Glomerular endothelial cell (primary cell): ENCODE measurements around the gene ACSBG1. TPM values are rescaled to one million over a fixed set of nuclear protein-coding genes. Genes with fewer than 3 reads are reported as not detected.
A peak's percentile ranks its signal among the peaks of the same experiment; 100 is the strongest.

ENCODE experiments used
- DNase-seq: peaks from one replicate; pipeline ENCODE4 v3.0.0-alpha.2; 2011; ENCODE audit warnings: low read depth, low spot score; ENCODE audit errors: extremely low read depth
- total RNA-seq: library from RNA; depleted of rRNA; stranded (reverse); fragments of >200 nt; gene quantifications from 2 replicates; pipeline ENCODE4 v1.2.3, GENCODE V29; 2015

Gene ACSBG1, protein sequence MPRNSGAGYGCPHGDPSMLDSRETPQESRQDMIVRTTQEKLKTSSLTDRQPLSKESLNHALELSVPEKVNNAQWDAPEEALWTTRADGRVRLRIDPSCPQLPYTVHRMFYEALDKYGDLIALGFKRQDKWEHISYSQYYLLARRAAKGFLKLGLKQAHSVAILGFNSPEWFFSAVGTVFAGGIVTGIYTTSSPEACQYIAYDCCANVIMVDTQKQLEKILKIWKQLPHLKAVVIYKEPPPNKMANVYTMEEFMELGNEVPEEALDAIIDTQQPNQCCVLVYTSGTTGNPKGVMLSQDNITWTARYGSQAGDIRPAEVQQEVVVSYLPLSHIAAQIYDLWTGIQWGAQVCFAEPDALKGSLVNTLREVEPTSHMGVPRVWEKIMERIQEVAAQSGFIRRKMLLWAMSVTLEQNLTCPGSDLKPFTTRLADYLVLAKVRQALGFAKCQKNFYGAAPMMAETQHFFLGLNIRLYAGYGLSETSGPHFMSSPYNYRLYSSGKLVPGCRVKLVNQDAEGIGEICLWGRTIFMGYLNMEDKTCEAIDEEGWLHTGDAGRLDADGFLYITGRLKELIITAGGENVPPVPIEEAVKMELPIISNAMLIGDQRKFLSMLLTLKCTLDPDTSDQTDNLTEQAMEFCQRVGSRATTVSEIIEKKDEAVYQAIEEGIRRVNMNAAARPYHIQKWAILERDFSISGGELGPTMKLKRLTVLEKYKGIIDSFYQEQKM
- total RNA-seq = under 0.01 TPM in 1 of 2 replicates, not detected in the other

DNA sequence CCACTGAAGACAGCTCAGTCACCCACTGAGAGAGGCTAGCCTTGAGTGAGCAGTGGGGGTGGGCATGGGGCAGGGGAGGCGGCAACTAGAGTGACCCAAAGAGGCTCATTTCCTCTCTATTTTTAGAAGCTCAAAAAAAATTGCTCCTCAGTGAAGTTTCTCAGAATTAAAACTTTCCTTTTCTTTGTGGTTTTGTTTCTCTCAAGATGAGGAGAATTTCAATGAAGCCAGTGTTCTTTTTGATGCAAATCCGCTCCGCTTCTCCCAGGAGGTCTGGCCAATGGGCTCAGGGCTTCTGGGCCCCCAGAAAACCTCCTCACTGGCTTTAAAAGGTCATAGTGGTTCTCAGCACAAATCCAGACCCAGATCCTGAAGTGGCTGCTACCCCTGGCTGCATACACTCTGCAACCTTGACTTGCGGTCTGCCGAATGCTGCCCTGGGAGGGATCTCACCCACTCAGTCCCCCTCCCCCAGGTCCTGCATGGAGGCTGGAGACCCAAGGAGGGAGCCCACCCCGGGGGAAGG, at the start of gene ACSBG1:
Gene ACSBG1 (minus strand): TSS at position 51 of the 526 bp plus-strand sequence. CDS start 64 bp downstream, outside the sequence.
- DNase-seq = no peak

DNA sequence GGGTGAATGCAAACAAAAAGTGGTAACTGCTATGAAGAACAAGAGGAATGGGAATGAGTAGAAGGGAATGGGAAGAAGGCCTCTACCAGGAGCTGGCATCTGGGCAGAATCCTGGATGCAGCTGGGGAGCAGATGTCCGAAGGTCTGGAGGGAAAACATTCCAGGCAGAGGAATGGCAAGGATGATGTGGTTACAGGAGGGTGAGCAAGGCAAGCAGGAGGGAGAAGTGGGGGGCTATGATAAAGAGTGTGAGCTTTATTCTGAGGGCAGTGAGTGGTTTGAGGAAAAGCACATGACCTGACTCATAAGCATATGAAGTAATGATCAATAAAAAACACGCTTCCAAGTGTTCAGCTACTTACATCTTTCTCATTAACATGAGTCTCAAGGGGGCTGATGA, 48.0 kb upstream of the ACSBG1 start:
- no peak for DNase-seq

DNA sequence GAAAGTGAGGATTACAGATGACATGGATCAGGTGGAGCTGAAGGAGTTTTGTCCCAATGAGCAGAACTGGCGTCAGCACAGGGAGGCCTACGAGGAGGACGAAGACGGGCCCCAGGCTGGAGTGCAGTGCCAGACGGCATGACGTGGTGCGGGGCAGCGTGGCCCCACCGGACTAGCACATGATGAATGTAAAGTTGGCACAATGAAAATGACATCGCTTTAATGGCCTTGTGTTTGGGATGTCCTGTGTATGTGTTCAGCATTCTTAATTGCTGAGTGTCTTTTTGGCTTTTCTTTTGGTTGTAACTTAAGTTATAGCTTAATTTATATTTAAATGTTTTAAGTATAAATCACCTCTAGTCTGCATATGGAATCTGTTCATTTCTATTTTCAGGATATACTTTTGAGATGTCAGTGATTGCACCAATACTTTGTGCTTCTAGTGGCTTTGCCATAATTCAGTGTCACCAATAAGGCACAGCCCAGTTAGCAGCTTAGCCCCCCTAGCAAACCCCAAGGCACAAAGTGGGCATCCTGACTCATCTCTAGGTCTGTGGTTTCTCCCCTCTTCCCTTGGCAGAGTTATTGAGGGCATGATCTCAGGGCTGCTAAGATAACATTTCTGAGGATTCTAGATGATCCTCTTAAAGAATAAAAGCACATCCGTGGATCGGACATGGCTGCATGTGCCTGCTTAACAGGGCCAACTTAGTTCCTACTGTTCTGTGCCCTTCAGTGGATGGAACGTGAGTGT, 46.1 kb upstream of the ACSBG1 start:
- DNase-seq = no peak

DNA sequence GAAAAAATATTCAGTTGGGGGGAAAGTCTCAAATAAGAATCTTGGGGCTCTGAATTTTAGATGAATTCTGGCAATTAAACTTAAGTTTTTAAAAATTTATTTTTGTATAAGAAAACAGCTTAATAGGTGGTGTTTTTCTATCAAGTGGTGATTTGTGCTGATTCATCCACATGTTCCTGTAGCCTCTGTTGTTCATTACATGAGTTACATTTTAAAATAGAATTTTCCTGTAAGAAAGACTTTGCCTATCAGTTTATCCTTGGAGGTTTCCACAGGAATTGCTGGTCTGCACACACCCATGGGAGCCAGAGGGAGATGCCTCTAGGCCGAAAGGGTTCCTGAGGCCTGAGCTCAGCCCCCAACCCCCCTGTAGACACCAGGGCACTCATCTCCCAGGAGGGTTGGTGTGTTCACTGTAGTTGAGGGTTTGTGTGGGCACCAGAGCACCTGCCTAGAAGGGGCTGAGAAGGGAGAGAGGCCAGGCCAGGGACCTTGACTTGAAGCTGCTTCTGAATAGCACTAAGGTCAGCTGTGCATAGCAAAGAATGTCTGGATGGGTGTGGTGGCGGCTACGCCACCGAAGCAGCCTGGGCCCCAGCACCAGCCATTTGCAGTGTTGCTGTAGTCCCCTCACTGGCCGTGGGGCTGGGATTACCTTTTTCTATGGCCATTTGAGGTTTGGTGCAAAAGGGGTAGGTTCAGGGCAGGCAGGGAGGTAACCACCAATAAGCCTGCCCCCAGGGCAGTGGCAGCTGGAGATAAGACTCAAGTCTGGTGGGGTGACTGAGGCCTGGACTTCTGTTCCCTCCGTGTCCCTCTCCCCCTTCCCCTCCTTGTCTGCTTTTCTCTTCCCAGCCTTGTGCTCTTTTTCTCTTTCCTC, 41.9 kb upstream of the ACSBG1 start:
- DNase-seq = no peak

DNA sequence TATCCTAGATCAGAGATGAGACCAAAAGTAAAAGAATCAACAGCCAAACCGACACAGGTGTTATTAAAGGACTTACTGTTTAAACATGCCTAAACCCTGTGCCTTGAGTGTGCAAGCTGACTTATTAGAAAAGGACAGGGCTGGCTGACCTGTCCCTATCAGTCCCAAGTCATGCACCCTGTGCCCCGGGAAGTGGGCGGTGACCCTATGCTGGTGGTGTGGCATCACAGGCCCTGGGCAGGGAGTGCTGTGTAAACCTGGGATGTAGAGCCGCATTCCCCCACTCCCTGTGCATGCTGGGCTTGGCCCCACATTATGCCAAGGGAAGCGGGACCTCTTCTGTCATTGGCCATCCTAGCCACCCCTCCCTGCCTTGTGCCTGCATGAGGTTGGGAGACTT, 40.6 kb upstream of the ACSBG1 start:
- DNase-seq = no peak

DNA sequence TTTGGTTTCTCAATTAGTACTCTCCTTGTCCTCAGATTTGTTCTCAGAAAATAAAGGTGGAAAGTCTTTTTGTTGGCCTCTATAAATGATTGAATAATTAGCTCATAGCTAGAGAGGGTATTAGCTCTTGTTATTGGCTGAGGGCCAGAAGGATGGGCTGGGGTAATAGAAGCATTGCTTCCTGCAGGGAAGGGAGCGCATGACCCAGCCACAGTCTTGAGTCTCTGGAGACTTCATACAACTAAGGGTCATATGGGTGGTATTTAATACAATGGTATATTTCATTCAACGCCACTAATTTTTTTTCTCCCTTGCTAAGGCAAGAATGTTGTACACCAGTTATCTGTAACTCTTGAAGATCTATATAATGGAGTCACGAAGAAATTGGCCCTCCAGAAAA, 38.4 kb upstream of the ACSBG1 start:
- no peak for DNase-seq

DNA sequence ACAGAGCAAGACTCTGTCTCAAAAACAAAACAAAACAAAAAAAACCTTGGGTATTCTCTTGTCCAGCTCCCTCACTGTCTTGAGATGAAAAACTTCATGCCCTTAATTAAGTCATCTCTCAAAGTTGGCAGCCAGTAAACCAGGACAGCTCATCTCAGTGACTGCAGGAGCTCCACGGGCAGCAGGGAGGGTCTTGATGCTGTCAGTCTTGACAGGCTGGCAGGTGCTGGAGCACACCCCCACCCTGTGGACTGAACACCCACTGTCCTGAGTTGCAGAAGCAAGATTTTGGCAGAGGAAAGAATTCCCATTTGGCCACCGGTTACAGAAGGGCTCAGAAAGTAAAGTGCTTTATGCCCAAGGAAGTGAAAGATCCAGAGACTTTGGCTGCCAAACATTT, 38.0 kb upstream of the ACSBG1 start:
- DNase-seq = no peak

DNA sequence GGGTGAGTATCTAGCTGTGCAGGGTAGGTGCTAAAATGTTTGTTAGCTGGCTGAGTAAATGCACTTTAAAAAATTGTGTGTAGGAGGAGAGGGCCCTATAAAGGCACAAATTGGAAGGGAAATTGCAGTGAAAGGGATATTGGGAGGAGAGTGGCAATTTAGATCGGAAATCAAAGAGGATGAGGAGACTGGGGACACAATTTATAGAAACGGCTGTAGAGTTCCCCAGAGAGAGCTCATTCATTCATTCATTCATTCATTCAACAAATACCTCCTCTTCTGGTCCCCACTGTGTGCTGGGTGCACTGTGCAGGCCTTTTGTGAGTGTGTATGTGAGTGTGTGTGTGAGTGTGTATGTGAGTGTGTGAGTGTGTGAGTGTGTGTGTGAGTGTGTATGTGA, 32.4 kb upstream of the ACSBG1 start:
- no peak for DNase-seq

DNA sequence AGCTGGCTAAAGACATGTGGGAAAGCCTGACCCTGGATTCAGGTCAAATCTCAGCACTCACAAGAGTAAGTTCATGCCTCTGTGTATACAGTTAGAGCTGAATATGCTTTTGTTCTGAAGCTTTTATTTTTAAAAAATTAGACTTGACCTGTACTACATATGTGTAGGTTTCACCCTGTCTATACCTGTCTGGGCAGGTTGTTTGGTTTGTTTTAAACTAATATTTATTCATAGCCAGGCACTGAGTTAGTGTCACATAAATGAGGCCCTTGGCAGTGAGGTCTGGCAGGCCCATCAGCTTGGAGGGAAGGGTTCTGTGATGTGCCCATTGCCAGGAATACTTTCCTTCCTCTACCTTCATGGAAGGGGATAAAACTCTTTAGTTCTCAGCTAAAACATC, 31.9 kb upstream of the ACSBG1 start:
- no peak for DNase-seq

DNA sequence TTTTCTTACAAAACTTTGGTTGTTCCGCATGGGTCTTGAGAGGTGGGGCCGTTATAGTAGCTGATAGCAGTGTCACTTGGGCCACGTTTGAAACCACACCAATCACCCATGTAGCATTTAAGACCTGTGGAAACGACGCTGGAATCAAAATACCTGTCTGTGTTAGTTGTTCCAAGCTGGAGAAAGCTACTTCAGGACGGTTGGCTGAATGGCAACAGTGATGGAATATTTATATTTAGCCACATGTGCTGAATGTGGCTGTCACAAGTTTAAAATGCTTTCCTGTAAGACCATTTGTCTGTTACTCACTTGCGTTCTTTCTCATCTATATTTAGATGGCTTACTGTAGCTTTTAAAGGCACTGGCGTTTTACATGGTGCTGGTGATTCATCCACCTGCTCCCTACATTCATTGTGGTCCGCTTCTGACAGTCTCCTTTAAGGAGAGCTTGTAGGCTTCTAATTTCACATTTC, 31.4 kb upstream of the ACSBG1 start:
- peak; percentile 7 for DNase-seq

DNA sequence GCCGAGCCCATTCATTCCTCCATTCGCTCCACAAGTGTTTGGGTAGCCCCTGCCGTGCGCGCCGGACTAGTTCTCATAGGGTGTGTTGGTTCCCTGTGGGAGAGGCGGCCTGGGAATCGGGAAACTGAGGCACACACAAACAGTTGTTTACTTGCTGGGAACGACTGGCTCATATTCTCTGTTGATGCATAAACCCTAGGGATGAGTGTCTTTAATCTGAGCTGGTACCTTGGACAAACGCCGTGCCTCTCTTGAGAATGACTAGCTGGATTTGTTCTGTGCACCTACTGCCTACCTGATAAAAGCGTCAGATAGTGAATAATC, 30.7 kb upstream of the ACSBG1 start:
- no peak for DNase-seq

DNA sequence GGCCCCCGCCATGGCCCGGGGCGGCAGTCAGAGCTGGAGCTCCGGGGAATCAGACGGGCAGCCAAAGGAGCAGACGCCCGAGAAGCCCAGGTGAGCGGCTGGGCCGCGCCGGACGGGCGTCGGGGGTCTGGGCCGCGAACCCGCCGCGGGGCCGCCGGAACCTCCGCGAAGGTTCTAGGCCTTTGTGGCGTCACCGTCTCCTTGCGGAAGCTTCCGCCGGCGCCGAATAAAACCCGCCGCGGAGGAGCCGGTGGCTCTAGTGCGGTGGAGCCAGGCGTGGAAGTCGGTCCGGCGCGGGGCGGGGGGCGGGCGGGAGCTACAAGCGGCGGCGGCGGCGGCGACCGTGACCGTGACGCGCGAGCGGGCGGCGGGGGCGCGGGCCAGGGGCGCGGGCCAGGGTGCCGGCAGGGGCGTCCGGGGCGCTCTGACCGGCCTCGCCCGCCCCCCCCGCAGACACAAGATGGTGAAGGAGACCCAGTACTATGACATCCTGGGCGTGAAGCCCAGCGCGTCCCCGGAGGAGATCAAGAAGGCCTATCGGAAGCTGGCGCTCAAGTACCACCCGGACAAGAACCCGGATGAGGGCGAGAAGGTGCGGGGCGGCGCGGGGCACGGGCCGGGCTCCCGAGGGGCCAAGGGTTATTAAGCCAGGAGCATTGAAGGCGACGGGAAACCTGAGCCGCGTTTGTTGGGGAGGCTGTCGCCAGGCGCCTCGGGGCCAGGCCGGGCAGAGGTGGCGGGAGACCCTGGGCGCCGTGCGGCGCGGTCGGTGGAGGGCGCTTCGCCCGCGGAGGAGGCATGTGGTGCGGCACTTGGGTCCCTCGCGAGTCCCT, 30.2 kb upstream of the ACSBG1 start, which contains the start of gene DNAJA4:
Gene DNAJA4 (plus strand): TSS at position 259 of the 833 bp plus-strand sequence. CDS start 202 bp downstream, at position 461.
- DNase-seq = no peak

DNA sequence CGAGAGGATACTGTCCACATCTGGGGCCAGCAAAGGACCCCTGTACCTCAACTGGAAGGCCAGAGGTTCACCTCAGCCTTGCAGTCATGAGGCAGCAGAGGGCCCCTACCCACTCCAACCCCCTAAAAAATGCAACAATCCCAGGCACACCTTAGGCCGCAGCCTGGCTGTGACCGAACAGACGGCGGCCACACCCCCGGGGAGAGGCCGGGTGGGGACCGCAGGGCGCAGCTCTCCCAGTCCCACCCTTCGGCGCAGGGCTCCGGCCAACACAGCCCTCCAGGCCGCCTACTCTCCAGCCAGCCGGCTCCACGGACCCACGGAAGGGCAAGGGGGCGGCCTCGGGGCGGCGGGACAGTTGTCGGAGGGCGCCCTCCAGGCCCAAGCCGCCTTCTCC, 29.5 kb upstream of the ACSBG1 start:
- no peak for DNase-seq

DNA sequence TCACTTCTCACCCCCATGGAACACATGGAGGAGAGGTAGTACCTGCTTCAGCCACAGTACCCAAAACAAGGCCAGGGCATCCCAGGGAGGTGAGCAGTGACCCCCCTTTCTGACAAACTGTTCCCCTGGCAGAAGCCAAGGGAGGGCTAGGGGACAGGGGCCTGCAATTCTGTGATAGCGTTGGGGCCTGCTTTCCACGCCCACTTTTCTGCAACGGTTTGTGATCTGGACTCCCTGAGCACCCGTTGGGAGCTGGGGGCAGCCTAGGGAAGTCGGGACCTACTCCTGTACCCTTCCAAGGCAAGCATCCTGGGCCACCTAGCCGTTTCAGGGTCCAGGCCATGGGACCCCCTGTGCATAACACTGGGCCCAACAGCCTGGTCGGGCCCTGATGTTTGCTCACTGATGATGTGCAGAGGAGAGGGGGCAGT, 29.0 kb upstream of the ACSBG1 start:
- no peak for DNase-seq

DNA sequence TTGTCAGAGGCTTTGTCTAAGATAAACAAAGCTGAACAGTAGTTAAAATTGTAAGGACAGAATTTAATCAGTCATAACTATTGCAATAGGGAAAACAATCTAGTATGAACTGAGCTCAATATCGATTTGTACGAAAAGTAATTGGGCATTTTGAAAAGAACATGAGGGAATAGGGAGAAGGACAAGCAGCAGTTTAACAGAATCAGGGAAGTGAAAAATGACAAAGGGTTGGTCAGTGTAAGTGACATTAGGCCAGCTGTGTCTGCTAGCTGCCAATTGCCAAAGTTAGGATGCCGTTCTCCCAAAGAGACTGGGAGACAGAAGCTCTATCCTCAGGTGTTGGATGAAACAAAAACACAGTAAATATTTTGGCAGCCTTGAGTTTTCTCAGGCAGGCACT, 26.7 kb upstream of the ACSBG1 start:
- no peak for DNase-seq

DNA sequence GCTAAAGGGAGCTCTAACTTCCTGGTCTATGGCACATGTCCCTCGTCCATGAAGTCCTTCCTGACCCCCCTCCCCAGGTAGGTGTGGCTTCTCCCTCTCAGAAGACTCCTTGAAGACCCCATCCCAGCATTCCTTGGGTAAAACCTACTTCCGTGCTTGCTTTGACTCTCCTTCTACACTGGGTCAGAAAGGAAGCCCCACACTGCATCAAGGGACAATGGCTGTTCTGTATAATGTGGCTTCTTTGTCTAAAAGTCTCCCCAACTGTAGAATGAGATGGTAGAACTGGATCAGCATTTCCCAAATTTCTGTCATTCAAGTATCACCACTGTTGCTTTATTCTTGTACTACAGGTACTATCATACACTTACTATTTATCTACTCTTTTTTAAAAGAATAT, 26.1 kb upstream of the ACSBG1 start:
- no peak for DNase-seq

DNA sequence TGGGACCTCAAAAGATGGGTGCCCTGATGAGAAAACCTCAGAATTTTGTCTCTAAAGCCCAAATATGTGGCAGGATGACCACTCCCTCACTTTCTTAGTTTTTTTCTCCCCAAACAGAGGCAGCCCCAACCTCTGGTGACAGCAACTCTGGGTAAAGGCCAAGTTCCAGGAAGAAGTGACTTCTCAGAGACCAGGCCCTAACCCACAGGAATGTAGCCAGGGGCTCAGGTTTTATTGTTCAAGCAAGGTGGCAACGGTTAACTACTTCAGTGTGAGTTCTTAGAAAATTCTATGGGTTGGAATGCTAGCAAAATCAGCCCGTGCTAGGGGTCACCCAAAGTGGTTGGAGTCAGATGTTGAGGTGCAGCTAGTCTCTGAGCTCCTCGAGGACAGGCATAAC, 24.9 kb upstream of the ACSBG1 start:
- DNase-seq = no peak

DNA sequence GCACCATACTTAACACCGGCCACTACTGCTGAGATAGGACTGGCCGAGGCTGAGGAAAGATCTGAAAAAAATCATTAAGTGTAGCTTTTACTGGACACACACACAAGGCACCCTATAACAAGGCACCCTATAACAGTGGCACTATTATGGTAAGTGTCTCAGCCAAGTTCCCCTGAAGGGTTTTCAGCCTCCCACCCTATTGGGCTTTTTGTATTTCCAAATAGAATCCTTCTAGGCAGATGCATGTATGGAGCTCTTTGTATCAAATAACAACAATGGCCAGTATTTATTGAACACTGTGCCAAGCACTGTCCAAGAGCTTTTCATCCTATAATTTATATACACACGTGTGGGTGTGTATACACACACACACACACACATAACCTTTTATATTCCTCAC, 23.3 kb upstream of the ACSBG1 start:
- DNase-seq = no peak

DNA sequence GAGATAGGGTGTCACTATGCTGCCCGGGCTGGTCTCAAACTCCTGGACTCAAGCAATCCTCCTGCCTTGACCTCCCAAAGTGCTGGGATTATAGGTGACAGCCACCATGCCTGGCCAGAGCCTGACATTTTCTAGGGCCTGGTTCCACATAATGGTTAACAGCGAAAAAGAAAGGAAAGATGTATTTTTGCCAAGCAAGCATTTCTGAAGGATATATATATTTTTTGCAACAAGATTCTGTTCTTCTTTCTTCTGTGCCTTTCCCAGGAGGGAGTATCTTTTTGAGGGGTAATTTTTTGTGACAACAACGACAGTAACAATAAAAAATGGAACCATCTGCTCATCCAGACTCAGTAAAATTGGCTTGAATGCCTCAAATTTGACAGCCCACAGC, 21.7 kb upstream of the ACSBG1 start:
- DNase-seq = no peak
